Activated CD4-positive, alpha-beta memory T cell treated with anti-CD3 and anti-CD28 coated beads, Interleukin-2, amount 10 ng/mL, durations not matched to agents 7 days and 5 days (primary cell): ENCODE data around the gene TNC. TPM values are rescaled to one million over a fixed set of nuclear protein-coding genes. Genes with fewer than 3 reads are reported as not detected.
"Not testable (repeated sequence)": the region's sequence is repeated elsewhere in the genome, so short reads cannot be mapped to it uniquely, and the experiment has no call there.

ENCODE experiments used
- CTCF ChIA-PET: fragments of 350-600 bp; sonication (Branson Sonifier 250); formaldehyde crosslinking; loops from one replicate; lab custom pipeline; 2021; ENCODE audit warnings: antibody characterized with exemption, inconsistent platforms; lab: Charles Lee
- POLR2A ChIA-PET: fragments of 350-600 bp; sonication (Branson Sonifier 250); formaldehyde crosslinking; loops from one replicate; lab custom pipeline; 2021; ENCODE audit warnings: antibody characterized with exemption; lab: Charles Lee
- DNase-seq: peaks from one replicate; pipeline ENCODE4 v3.0.0-alpha.2; 2020
- H3K27ac Mint-ChIP-seq: one replicate; pipeline ENCODE4 v1.8.0; 2021; ENCODE audit warnings: mild to moderate bottlenecking, mixed read lengths
- H3K27me3 Mint-ChIP-seq: one replicate; pipeline ENCODE4 v1.8.0; 2021; ENCODE audit warnings: mixed read lengths
- H3K36me3 Mint-ChIP-seq: one replicate; pipeline ENCODE4 v1.8.0; 2021; ENCODE audit warnings: low read depth, mixed read lengths
- H3K4me1 Mint-ChIP-seq: one replicate; pipeline ENCODE4 v1.8.0; 2021; ENCODE audit warnings: mixed read lengths
- H3K4me3 Mint-ChIP-seq: one replicate; pipeline ENCODE4 v1.8.0; 2021; ENCODE audit warnings: mild to moderate bottlenecking, mixed read lengths
- H3K9me3 Mint-ChIP-seq: one replicate; pipeline ENCODE4 v1.8.0; 2021; ENCODE audit warnings: mixed read lengths
- total RNA-seq, 2 experiments: library from RNA; stranded (reverse); gene quantifications; one replicate each; pipeline ENCODE4 v1.2.3, GENCODE V29; 2021

TNC gene
- total RNA-seq, 2 experiments from 2014 or later = 0.03 TPM; not detected in 1

DNA sequence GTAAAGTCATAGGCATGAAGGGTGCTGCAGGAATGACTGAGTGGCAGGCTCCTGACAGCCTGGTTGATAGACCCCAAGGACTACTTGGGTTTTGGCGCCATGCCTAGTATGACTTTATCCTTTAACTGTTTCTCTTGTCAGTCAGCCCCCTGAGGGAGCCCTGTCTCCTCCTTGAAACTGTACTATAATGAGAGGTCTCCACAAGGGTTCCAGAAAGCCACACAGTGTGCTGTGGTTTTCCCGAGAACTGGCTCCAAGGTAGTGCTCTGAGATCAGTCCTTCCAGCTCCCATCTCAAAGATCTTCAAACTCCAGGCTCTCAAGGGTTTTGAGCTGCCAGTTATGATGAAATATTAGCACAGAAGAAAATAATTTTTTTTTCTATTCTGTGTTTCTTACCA, 26.7 kb upstream of the TNC start:
- no peak for DNase-seq
- Mint-ChIP-seq H3K36me3 (no peaks in the 10 kb centered on the region), H3K4me3 (no peak overlapping the region), H3K27ac (no peak overlapping the region), H3K4me1 (peaks cover 22% of the 10 kb centered on the region), H3K9me3 (no peaks in the 10 kb centered on the region), H3K27me3 (peaks cover 22% of the 10 kb centered on the region)
- POLR2A ChIA-PET = no interaction called here
- CTCF ChIA-PET = interaction anchor here (0.6 kb wide), 1 partner anchor 10 kb away, joined by 4 read pairs; no protein-coding TSS in a partner anchor

DNA sequence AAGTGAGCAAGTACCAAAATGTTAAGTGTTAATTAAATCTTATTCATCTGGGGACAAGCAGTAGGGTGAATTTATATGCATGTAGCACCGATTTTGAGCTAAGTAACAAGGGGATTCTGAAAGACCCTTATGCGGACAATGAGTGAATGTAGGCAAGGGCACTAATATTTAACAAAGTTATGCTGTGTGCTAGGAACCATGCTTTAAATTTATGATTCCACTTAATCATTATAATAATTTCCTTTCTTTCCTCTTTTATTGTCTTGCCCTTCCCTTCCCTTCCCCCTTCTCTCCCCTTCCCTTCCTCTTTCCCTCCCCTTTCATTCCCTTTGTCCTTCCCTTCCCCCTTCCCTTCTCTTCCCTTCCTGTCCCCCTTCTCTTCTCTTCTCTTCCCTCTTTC, 25.7 kb upstream of the TNC start:
- ChIA-PET CTCF (no interaction called here), POLR2A (no interaction called here)
- peaks cover 22% of the 10 kb centered on the region for H3K4me1 Mint-ChIP-seq
- H3K27me3 Mint-ChIP-seq = peaks cover 13% of the 10 kb centered on the region
- H3K36me3 Mint-ChIP-seq = no peaks in the 10 kb centered on the region
- no peak overlapping the region for H3K27ac Mint-ChIP-seq
- H3K9me3 Mint-ChIP-seq = no peaks in the 10 kb centered on the region
- DNase-seq = no peak
- H3K4me3 Mint-ChIP-seq = no peak overlapping the region

DNA sequence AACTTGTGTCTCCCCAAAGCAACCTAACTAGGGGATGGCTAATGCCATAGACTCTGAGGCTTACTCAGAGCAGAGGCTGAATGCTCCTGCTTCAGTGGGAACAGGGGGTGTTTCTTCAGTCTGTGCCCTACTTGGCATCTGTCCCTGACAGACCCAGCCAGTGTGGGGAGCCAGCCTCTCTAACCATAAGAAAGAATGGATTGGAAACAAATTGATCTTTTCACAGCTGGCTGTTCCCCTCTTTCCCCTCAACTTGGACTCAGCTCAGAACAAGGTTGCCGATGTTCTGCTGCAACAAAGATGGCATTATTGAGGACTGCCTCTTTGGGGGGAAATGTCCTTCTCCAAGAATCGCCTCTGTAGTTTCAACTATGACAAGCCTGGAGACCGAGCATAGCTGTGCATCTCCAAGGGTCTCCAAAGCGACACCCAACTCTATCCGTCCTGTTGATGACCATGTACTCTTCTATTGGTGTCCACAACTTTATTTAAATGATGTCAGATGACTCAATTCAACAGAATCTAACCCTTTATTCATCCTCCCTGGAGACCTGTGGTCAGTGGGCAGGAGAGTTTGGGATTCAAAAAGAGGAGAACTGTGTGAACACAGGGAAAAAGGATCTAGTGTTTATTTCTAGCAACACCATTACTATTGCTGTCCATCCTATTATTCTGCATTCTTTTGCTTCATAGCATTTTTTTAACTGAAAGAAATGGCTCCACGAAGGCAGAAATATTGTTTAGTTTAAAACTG, 24.7 kb upstream of the TNC start:
- DNase-seq = no peak
- no peaks in the 10 kb centered on the region for H3K36me3 Mint-ChIP-seq
- no peak overlapping the region for H3K4me3 Mint-ChIP-seq
- ChIA-PET POLR2A (no interaction called here), CTCF (no interaction called here)
- H3K9me3 Mint-ChIP-seq = no peaks in the 10 kb centered on the region
- peak overlapping the region; percentile 27 for H3K27ac Mint-ChIP-seq
- H3K27me3 Mint-ChIP-seq = peaks cover 13% of the 10 kb centered on the region
- peaks cover 22% of the 10 kb centered on the region for H3K4me1 Mint-ChIP-seq

DNA sequence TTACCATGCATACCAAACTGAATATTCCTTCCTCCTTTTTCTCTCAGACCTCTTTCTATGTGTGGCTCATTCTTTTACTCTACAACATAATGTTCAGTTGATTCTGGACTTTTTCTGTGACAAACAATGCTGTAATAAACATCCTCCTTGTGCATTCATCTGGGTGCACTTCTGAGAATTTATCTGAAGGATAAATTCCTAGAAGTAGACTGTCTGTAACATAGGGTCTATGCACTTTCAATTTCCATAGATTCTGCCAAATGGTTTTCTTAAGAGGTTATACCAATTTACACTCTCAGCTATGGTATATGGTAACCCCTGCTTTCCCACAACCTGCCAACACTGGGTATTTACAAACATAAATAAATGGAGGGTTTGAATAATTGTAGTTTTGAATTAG, 24.1 kb upstream of the TNC start:
- H3K27ac Mint-ChIP-seq = peak overlapping the region; percentile 23
- H3K36me3 Mint-ChIP-seq = no peaks in the 10 kb centered on the region
- CTCF ChIA-PET = interaction anchor here (1.1 kb wide), 1 partner anchor 9 kb away, joined by 3 read pairs; no protein-coding TSS in a partner anchor
- peaks cover 15% of the 10 kb centered on the region for H3K27me3 Mint-ChIP-seq
- POLR2A ChIA-PET = no interaction called here
- no peak for DNase-seq
- no peaks in the 10 kb centered on the region for H3K9me3 Mint-ChIP-seq
- H3K4me3 Mint-ChIP-seq = no peak overlapping the region
- peaks cover 22% of the 10 kb centered on the region for H3K4me1 Mint-ChIP-seq

DNA sequence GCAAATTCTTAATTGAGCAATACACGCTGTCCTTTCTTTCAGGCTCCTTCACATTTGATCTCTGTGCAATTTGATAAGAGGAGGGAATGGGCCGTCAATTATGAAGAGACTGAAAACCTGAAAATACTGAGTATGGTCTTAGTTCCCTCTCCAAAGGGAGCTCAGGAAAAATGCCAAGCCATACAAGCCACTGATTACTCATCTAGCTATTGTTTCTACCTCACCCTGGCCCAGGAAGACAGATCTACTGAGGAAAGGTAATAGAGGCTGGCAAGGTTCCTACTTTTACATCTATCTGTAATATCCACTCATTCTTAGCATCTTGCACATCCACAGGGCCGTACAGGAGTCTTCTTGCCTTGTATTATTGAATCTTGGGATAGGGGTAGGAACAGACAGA, 23.7 kb upstream of the TNC start:
- CTCF ChIA-PET = interaction anchor here (1.1 kb wide), 1 partner anchor 8 kb away, joined by 3 read pairs; no protein-coding TSS in a partner anchor
- H3K4me3 Mint-ChIP-seq = no peak overlapping the region
- no peak for DNase-seq
- POLR2A ChIA-PET = no interaction called here
- peak overlapping the region; percentile 23 for H3K27ac Mint-ChIP-seq
- peaks cover 17% of the 10 kb centered on the region for H3K27me3 Mint-ChIP-seq
- H3K4me1 Mint-ChIP-seq = peaks cover 22% of the 10 kb centered on the region
- H3K36me3 Mint-ChIP-seq = no peaks in the 10 kb centered on the region
- no peaks in the 10 kb centered on the region for H3K9me3 Mint-ChIP-seq

DNA sequence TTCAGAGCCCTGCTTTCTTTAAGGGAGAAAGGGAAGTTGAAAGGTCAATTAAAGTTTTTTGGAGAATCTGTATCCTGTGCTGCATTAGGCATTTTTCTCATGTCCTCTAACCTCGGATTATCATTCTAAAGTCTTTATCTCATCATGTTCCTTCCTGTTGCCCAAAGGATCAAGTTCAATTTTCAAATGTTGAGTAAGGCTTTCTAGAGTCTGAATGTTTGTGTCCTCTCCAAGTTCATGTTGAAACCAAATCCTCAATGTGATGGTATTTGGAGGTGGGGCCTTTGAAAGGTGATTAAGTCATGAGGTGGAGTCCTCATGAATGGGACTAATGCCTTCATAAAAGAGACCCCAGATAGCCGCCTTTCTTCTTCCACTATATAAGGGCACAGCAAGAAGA, 20.2 kb upstream of the TNC start:
- CTCF ChIA-PET = no interaction called here
- Mint-ChIP-seq H3K4me3 (no peak overlapping the region), H3K27ac (no peak overlapping the region), H3K9me3 (no peaks in the 10 kb centered on the region), H3K27me3 (peaks cover 25% of the 10 kb centered on the region), H3K36me3 (no peaks in the 10 kb centered on the region), H3K4me1 (peaks cover 22% of the 10 kb centered on the region)
- POLR2A ChIA-PET = no interaction called here
- DNase-seq = no peak

DNA sequence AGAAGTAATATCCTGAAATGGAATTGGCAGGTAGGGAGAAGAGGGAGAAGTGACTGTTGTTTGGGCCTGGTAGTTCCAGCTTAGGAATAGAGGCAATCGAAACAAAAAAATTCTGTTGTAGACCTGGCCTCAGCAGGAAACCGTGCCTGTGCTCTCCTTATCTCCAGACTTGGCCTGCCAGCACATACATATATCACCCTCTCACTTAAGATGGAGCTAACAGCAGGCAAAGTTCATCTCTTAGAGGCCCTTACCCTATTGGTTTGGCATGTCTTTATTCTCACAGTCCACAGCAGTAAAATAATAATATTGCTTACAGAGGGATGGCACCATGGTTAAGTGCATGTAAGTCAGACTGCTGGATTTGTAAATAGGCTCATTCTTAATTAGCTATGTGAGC, 19.6 kb upstream of the TNC start:
- H3K4me1 Mint-ChIP-seq = peaks cover 16% of the 10 kb centered on the region
- no peak for DNase-seq
- no peak overlapping the region for H3K27ac Mint-ChIP-seq
- H3K36me3 Mint-ChIP-seq = no peaks in the 10 kb centered on the region
- H3K27me3 Mint-ChIP-seq = peaks cover 21% of the 10 kb centered on the region
- ChIA-PET CTCF (no interaction called here), POLR2A (no interaction called here)
- H3K4me3 Mint-ChIP-seq = no peak overlapping the region
- no peaks in the 10 kb centered on the region for H3K9me3 Mint-ChIP-seq

DNA sequence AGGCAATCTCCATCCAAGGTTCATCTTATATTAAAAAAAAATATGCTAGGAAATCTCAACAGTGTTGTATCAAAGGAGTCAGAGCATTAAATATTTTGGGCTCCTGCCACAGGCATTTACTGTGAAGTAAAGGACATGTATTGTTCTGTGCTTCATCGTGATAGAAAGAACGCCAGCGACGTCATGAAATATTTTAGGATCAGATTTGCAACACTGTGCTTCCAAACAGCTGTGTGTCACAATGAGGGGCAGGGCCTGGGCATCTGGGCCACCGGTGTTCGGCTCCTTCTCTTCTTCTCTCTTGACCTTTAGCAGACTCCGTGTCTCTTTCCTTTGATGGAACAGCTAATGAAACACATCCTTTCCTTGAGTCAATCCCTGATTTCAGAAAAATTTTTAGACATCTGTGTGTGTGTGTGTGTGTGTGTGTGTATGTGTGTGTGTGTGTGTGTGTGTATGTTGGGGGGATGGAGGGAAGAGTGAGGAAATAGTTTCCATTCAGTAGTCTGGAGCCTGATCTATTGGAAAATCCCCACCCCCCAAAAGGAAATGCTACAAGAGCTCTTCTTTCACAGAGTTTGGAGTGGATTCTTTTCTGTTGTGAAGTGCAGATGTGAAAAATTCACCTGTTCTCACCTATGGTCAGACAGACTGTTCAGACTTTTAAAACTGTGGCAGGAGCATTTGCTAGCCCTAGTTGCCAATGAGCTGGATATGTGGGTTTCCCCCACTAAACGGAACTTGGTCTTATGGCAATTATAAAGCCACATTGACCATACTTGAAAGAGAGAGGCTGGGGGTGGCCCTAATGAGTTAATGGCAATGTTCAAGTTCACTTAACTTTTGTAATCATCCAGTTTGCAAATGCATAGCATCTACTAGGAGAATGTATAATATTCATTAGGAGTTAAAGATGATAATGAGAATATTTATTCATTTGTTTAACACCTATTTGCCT, 18.1 kb upstream of the TNC start:
- Mint-ChIP-seq H3K27ac (no peak overlapping the region), H3K9me3 (no peaks in the 10 kb centered on the region), H3K27me3 (peaks cover 21% of the 10 kb centered on the region), H3K4me3 (no peak overlapping the region), H3K4me1 (peaks cover 2% of the 10 kb centered on the region), H3K36me3 (no peaks in the 10 kb centered on the region)
- CTCF ChIA-PET = no interaction called here
- POLR2A ChIA-PET = no interaction called here
- no peak for DNase-seq

DNA sequence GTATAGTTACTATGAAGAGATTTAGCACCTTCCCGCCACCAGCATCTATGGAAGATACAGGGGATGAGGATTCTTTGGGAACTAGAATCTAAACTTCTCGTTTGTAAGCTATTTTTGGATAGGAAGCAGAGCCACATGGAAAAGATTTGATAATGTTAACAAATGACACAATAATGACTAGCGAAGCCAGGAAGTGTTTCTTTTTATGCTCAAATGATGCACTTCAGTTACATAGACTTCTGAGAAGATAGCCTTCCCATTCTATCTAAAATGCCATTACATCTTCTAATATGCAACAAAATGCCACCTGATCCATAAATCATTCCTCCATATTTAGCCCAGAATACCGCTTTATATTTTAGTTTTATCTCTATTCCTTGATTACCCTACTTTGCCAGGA, 17.0 kb upstream of the TNC start:
- H3K27ac Mint-ChIP-seq = no peak overlapping the region
- no peak for DNase-seq
- H3K4me3 Mint-ChIP-seq = no peak overlapping the region
- H3K4me1 Mint-ChIP-seq = no peaks in the 10 kb centered on the region
- POLR2A ChIA-PET = no interaction called here
- CTCF ChIA-PET = no interaction called here
- H3K36me3 Mint-ChIP-seq = no peaks in the 10 kb centered on the region
- H3K9me3 Mint-ChIP-seq = no peaks in the 10 kb centered on the region
- peaks cover 21% of the 10 kb centered on the region for H3K27me3 Mint-ChIP-seq

DNA sequence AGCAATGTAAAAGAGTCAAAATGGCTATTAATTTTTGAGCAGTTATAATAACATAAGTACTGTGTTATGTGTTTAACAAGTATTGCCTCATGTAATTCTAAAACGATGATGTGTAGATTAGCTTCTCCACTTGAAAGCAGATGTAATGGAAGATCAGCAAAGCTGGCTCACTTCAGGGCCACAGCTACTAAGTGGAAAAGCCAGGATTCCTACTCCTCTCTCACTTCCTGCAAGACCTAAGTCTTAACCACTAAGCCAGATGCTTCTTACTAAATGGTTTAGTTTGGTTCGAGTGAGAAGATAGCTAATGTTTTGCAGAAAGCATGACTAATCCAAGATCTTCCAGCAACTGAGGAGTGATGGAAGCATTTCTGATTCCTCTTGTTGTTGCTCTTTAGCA, 15.7 kb upstream of the TNC start:
- Mint-ChIP-seq H3K36me3 (no peaks in the 10 kb centered on the region), H3K9me3 (no peaks in the 10 kb centered on the region), H3K27ac (no peak overlapping the region), H3K4me1 (no peaks in the 10 kb centered on the region), H3K27me3 (peaks cover 24% of the 10 kb centered on the region), H3K4me3 (no peak overlapping the region)
- DNase-seq = no peak
- CTCF ChIA-PET = interaction anchor here (1.0 kb wide), 1 partner anchor 8 kb away, joined by 3 read pairs; no protein-coding TSS in a partner anchor
- POLR2A ChIA-PET = no interaction called here

DNA sequence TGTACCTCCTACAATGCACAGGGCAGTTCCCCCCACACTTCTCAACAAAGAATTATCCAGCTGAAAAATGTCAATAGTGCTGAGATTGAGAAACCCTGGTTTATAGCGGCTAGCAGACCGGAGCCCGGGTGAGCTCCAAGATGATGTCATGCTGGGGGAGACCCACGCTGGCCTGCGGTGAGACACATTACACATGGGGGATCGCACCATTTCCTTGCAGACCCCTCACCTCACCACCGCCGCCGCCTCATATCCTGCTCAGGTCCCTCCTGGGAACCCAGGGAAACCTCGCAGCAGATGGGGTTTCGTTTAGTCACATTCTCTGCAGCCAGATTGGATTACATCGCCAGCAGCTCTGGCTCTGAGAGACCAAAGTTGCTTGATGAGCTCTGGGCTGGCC, 14.7 kb upstream of the TNC start:
- no peaks in the 10 kb centered on the region for H3K4me1 Mint-ChIP-seq
- H3K27me3 Mint-ChIP-seq = peaks cover 24% of the 10 kb centered on the region
- CTCF ChIA-PET = interaction anchor here (1.0 kb wide), 1 partner anchor 9 kb away, joined by 3 read pairs; no protein-coding TSS in a partner anchor
- no peaks in the 10 kb centered on the region for H3K36me3 Mint-ChIP-seq
- no peak for DNase-seq
- no peak overlapping the region for H3K4me3 Mint-ChIP-seq
- no peaks in the 10 kb centered on the region for H3K9me3 Mint-ChIP-seq
- POLR2A ChIA-PET = no interaction called here
- no peak overlapping the region for H3K27ac Mint-ChIP-seq

DNA sequence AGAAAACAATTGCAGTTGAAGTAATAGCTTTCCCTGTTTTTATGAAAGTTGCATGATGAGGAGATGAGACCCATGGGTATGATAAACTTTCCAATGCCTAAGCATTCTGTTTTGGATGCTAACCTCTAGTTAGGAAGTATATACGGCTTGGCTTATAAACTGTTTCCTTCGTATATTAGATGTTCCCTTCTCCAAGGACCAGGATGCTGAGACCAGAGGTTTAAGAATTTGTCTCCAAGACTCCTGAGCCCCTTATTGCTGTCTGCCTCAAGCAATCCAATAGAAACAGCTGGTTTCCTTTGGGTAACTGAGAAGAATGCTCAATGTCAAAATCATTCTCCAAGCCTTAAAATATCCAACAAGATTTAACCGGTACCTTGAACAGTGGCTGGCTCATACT, 12.2 kb upstream of the TNC start:
- POLR2A ChIA-PET = no interaction called here
- no peak overlapping the region for H3K27ac Mint-ChIP-seq
- H3K27me3 Mint-ChIP-seq = peaks cover 14% of the 10 kb centered on the region
- H3K4me3 Mint-ChIP-seq = no peak overlapping the region
- no peaks in the 10 kb centered on the region for H3K9me3 Mint-ChIP-seq
- H3K4me1 Mint-ChIP-seq = no peaks in the 10 kb centered on the region
- DNase-seq = no peak
- CTCF ChIA-PET = no interaction called here
- no peaks in the 10 kb centered on the region for H3K36me3 Mint-ChIP-seq

DNA sequence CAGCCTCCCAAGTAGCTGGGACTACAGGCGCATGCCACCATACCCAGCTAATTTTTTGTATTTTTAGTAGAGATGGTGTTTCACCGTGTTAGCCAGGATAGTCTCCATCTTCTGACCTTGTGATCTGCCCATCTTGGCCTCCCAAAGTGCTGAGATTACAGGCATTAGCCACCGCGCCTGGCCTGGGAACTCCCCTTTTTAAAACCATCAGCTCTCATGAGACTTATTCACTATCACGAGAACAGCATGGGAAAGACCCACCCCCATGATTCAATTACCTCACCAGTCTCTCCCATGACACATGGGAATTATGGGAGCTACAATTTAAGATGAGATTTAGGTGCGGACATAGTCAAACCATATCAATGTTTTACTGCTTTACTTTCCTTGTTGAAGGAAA, 10.8 kb upstream of the TNC start:
- H3K9me3 Mint-ChIP-seq, POLR2A ChIA-PET: not testable (repeated sequence)
- CTCF ChIA-PET = interaction anchor here (0.7 kb wide), 1 partner anchor 253 kb away, joined by 4 read pairs; no protein-coding TSS in a partner anchor

More for the DNA sequence above, 10.8 kb upstream of the TNC start:
- not testable (repeated sequence) for H3K36me3 Mint-ChIP-seq, H3K27me3 Mint-ChIP-seq, DNase-seq, H3K27ac Mint-ChIP-seq, H3K4me3 Mint-ChIP-seq, H3K4me1 Mint-ChIP-seq
